HAP-1 (cell line): Measurements from ENCODE around the gene CEP97.
"Not testable (repeated sequence)": the region's sequence is repeated elsewhere in the genome, so short reads cannot be mapped to it uniquely, and the experiment has no call there.

Experiments
- DNase-seq, 2 experiments: peaks; one replicate each; pipeline ENCODE4 v3.0.0-alpha.2; 2016 to 2020; ENCODE audit warnings: low spot score in 2 of 2
- H3K27me3 ChIP-seq: fragments of 250-450 bp; sonication (Bioruptor Pico); 2 replicates; pipeline ENCODE4 v1.5.1; 2020; ENCODE audit warnings: low read depth, mild to moderate bottlenecking, moderate library complexity
- H3K36me3 ChIP-seq: fragments of 250-450 bp; sonication (Bioruptor Pico); replicated peaks from 2 replicates; pipeline ENCODE4 v1.5.1; 2020; ENCODE audit warnings: mild to moderate bottlenecking
- H3K4me1 ChIP-seq: fragments of 250-450 bp; sonication (Bioruptor Pico); 2 replicates; pipeline ENCODE4 v1.5.1; 2020; ENCODE audit warnings: mild to moderate bottlenecking
- H3K4me3 ChIP-seq: fragments of 250-450 bp; sonication (Bioruptor Pico); 2 replicates; pipeline ENCODE4 v1.5.1; 2020; ENCODE audit warnings: mild to moderate bottlenecking, moderate library complexity
- H3K9me3 ChIP-seq: fragments of 250-450 bp; sonication (Bioruptor Pico); 2 replicates; pipeline ENCODE4 v1.5.1; 2020; ENCODE audit warnings: mild to moderate bottlenecking, moderate library complexity
- in situ Hi-C: fragments of 300-500 bp; cut with MboI; formaldehyde crosslinking; loops from 3 replicates; pipeline ENCODE4 v1.14.3; 2020; ENCODE audit warnings: low sequenced_read_pairs, inconsistent platforms, mixed read lengths

Gene CEP97

DNA sequence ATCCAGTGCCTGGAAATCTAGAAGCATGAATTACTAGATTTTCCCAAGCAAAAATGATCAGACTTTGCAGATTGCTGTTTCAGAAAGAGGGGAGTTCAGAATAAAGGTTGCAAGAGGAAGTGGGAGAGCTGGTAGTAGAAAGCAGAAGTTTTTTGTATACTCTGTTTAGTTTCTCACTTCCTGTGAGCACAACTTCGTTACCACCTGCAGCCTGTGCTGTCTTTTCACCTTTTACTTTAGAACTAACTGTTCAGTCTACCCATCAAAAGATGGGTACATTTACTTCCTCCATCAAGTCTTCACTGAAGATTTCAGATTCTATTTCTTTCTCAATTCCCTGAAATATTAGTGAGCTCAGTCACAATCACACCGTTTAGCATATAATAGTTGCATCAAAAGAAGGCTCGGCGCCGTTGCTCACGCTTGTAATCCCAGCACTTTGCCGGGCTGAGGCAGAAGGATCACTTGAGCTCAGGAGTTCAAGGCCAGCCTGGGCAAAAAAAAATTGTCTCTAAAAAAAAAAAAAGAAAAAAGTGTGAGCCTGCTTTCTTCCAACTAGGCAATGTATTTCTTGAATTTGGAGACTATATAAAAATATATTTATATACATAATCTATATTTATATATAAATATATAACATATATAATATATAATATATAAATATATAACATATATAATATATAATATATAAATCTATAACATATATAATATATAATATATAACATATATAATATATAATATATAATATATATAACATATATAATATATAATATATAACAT lies 1.8 kb upstream of the CEP97 start:
- H3K4me1 ChIP-seq: peaks cover 32% of the 10 kb centered on the region
- no peaks in the 10 kb centered on the region for H3K27me3 ChIP-seq
- no peak for DNase-seq
- no peaks in the 10 kb centered on the region for H3K9me3 ChIP-seq
- peaks cover 2% of the 10 kb centered on the region for H3K36me3 ChIP-seq
- H3K4me3 ChIP-seq: no peak overlapping the region
- in situ Hi-C loops: no loop called here

DNA sequence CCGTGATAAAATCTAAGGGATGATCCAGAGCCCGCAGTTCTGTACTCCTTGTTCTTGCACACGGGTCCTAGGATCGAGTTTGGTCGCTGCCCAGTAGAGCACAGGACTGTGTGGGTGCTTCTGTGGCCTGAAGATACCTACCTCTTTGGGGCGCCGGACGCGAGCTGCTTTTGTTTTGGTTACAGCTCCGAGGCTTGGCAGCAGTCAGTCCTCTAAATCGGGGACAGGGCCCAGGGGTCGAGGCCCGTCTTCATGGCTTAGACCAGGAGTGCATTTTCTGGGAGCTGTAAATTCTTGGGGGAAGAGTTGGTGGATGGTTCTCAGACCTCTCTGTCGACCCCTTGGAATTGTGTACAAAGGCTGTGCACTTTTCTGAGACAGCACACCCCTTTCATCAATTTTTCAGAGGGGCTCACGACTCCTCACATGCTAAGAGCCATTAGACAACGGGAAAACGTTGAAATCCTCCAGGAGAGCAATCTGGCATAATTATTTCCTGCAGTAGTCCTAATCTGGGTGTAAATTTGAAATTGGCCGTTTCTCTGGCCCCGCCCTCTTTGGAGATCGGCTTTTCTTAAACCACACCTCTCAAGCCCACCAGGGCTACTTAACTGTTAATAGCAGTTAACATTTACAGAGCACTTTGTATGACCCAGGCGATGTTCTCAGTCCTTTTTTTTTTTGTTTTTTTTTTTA lies 928 bp downstream of the CEP97 start:
- Histone ChIP-seq H3K36me3 (peaks cover 5% of the 10 kb centered on the region), H3K4me3 (peak overlapping the region; percentile 53), H3K27me3 (no peaks in the 10 kb centered on the region), H3K9me3 (no peaks in the 10 kb centered on the region), H3K4me1 (peaks cover 32% of the 10 kb centered on the region)
- peak; percentile 54 to 70 for DNase-seq
- in situ Hi-C loops: no loop called here

- peaks cover 28% of the 10 kb centered on the region for H3K4me1 ChIP-seq
- peaks cover 8% of the 10 kb centered on the region for H3K36me3 ChIP-seq
- in situ Hi-C loops: no loop called here
- DNase-seq: no peak
- H3K27me3 ChIP-seq: no peaks in the 10 kb centered on the region
- H3K9me3 ChIP-seq: no peaks in the 10 kb centered on the region
- peak overlapping the region; percentile 53 for H3K4me3 ChIP-seq
These were observed 1.5 kb downstream of the CEP97 start for GRCh38 chr3:101725890-101726275.

DNA sequence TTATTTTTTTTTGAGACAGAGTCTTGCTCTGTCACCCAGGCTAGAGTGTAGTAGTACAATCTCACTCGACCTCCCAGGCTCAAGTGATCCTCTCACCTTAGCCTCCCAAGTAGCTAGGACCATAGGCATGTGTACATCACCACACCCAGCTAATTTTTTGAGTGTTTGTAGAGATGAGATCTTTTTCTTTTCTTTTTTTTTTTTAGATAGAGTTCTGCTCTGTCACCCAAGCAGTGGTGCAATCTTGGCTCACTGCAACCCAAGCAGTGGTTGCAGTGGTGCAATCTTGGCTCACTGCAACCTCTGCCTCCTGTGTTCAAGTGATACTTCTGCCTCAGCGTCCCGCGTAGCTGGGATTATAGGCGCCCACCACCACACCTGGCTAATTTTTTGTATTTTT lies 5.2 kb downstream of the CEP97 start:
- Histone ChIP-seq H3K9me3 (no peaks in the 10 kb centered on the region), H3K27me3 (no peaks in the 10 kb centered on the region), H3K4me1 (peaks cover 7% of the 10 kb centered on the region; the same call in 1 of the 2 replicates), H3K4me3 (no peak overlapping the region), H3K36me3 (peaks cover 37% of the 10 kb centered on the region)
- no peak for DNase-seq
- in situ Hi-C loops: no loop called here

GRCh38 chr3:101730839-101731238 lies 6.4 kb downstream of the CEP97 start:
- H3K4me3 ChIP-seq: no peak overlapping the region
- in situ Hi-C loops: no loop called here
- no peaks in the 10 kb centered on the region for H3K9me3 ChIP-seq
- H3K27me3 ChIP-seq: no peaks in the 10 kb centered on the region
- peaks cover 49% of the 10 kb centered on the region for H3K36me3 ChIP-seq
- H3K4me1 ChIP-seq: peaks cover 7% of the 10 kb centered on the region; the same call in 1 of the 2 replicates
- DNase-seq: no peak

- no peaks in the 10 kb centered on the region for H3K27me3 ChIP-seq
- in situ Hi-C loops: no loop called here
- H3K4me3 ChIP-seq: no peak overlapping the region
- DNase-seq: no peak
- H3K9me3 ChIP-seq: no peaks in the 10 kb centered on the region
- H3K4me1 ChIP-seq: no peaks in the 10 kb centered on the region
- peaks cover 59% of the 10 kb centered on the region for H3K36me3 ChIP-seq
These were observed 7.8 kb downstream of the CEP97 start for GRCh38 chr3:101732240-101732641.

- in situ Hi-C loops: no loop called here
- H3K27me3 ChIP-seq: no peaks in the 10 kb centered on the region
- H3K4me1 ChIP-seq: no peaks in the 10 kb centered on the region
- no peak overlapping the region for H3K4me3 ChIP-seq
- peaks cover 52% of the 10 kb centered on the region for H3K36me3 ChIP-seq
- peaks cover 2% of the 10 kb centered on the region; the same call in 1 of the 2 replicates for H3K9me3 ChIP-seq
- no peak for DNase-seq
These were observed 11.4 kb downstream of the CEP97 start for GRCh38 chr3:101735833-101736232.

DNA sequence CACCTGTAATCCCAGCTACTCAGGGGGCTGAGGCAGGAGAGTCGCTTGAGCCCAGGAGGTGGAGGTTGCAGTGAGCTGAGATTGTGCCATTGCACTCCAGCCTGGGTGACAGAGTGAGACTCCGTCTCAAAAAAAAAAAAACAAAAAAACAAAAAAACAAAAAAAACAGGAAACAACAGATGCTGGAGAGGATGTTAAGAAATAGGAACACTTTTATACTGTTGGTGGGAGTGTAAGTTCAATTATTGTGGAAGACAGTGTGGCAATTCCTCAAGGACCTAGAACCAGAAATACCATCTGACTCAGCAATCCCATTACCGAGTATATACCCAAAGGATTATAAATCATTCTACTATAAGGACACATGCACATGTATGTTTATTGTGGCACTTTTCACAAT lies 17.5 kb downstream of the CEP97 start:
- not testable (repeated sequence) for DNase-seq

DNA sequence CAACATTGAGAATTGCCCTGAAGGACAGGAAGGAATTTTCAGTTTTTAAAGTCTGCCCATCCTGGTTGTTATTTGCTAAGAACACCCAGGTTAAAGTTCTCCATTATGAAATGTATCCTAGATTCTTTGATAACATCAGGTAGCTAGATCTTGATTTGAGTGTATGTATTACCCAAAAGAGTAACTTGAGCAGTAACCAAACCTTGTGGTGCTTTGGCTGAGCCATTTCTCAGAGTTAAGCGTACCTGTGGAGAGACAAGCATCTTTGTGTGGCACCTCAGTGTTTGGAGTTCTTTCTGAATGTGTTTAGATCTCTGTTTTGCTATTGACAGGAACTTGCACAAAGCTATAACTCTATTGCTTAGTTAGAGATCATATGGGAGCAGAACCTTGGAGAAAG lies 20.4 kb downstream of the CEP97 start:
- in situ Hi-C loops: no loop called here
- Histone ChIP-seq H3K4me1 (no peaks in the 10 kb centered on the region), H3K9me3 (no peaks in the 10 kb centered on the region), H3K4me3 (no peak overlapping the region), H3K27me3 (no peaks in the 10 kb centered on the region), H3K36me3 (no peaks in the 10 kb centered on the region)
- DNase-seq: no peak

More for the DNA sequence above, 17.5 kb downstream of the CEP97 start:
- H3K9me3 ChIP-seq, in situ Hi-C loops, H3K27me3 ChIP-seq, H3K4me1 ChIP-seq, H3K36me3 ChIP-seq, H3K4me3 ChIP-seq: not testable (repeated sequence)

- in situ Hi-C loops, H3K4me1 ChIP-seq, DNase-seq, H3K27me3 ChIP-seq, H3K36me3 ChIP-seq, H3K9me3 ChIP-seq, H3K4me3 ChIP-seq: not testable (repeated sequence)
These were observed 21.5 kb downstream of the CEP97 start for GRCh38 chr3:101745934-101746333.

DNA sequence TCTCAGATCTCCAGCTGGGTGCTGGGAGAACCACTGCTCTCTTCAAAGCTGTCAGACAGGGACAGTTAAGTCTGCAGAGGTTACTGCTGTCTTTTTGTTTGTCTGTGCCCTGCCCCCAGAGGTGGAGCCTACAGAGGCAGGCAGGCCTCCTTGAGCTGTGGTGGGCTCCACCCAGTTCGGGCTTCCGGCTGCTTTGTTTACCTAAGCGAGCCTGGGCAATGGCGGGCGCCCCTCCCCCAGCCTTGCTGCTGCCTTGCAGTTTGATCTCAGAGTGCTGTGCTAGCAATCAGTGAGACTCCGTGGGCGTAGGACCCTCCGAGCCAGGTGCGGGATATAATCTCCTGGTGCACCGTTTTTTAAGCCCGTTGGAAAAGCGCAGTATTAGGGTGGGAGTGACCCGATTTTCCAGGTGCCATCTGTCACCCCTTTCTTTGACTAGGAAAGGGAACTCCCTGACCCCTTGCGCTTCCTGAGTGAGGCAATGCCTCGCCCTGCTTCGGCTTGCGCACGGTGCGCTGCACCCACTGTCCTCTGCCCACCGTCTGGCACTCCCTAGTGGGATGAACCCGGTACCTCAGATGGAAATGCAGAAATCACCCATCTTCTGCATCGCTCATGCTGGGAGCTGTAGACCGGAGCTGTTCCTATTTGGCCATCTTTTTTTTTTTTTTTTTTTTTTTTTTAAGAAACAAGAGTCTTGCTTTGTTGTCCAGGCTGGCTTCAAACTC lies 29.1 kb downstream of the CEP97 start:
- H3K9me3 ChIP-seq, H3K4me3 ChIP-seq, H3K27me3 ChIP-seq, in situ Hi-C loops, H3K4me1 ChIP-seq: not testable (repeated sequence)
- DNase-seq: peak in 1 of 2 experiments; percentile 60
- peaks cover 30% of the 10 kb centered on the region for H3K36me3 ChIP-seq

DNA sequence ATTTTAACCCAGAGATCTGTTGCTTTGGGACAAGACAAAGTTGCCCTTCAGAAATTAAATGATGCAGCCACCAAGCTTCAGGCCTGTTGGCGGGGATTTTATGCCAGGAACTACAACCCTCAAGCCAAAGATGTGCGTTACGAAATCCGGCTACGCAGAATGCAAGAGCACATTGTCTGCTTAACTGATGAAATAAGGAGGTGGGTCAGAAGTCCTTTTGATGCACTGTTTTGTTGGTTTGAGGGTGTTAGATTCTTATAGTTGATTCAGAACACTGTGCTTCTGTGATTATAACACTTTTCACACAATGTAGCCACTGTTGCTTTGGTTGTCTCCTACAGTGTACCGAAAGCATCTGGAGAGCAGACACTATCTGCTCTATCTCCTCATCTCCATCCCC lies 33.8 kb downstream of the CEP97 start:
- Histone ChIP-seq H3K4me1 (no peaks in the 10 kb centered on the region), H3K27me3 (no peaks in the 10 kb centered on the region), H3K9me3 (no peaks in the 10 kb centered on the region), H3K36me3 (peaks cover 44% of the 10 kb centered on the region), H3K4me3 (no peak overlapping the region)
- in situ Hi-C loops: no loop called here
- no peak for DNase-seq

GRCh38 chr3:101762041-101762646 lies 37.7 kb downstream of the CEP97 start:
- in situ Hi-C loops: no loop called here
- no peak for DNase-seq
- peaks cover 31% of the 10 kb centered on the region for H3K36me3 ChIP-seq

More at GRCh38 chr3:101762041-101762646, 37.7 kb downstream of the CEP97 start:
- no peaks in the 10 kb centered on the region for H3K27me3 ChIP-seq
- H3K4me1 ChIP-seq: no peaks in the 10 kb centered on the region
- no peaks in the 10 kb centered on the region for H3K9me3 ChIP-seq
- H3K4me3 ChIP-seq: no peak overlapping the region
